ENCODE data around the gene ANKRD34B.
"Not testable (repeated sequence)": the region's sequence is repeated elsewhere in the genome, so short reads cannot be mapped to it uniquely, and the experiment has no call there.

ANKRD34B gene

DNA sequence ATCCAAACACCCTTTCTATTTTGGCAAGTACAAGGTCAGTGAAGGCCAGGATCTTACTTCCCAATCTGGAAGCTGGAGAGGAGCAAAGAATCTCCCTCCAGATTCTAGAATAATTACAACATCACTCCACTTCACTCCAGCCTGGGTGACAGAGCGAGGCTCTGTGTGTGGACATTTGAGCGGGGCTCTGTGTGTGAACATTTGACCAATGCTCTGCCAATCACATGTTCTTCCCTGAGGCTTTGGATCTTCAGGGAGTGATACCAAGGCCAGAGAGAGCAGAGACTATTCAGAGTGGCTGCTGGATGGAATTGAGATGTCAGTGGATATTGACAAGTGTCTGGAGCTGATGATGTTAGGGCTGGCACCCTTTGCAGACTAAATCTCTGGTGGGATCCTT, 24.7 kb upstream of the ANKRD34B start:
- no peak overlapping the region for H3K27ac ChIP-seq (ENCODE audit: low read depth in 2 of 2, low read length in 2 of 2)
- H3K9me3 ChIP-seq (ENCODE audit: control insufficient read depth in 2 of 2, low read length in 2 of 2): no peaks in the 10 kb centered on the region
- no peak overlapping the region for H3K9ac ChIP-seq (ENCODE audit: low read depth in 1 of 2, low read length in 2 of 2)
- no peaks in the 10 kb centered on the region for H3K4me1 ChIP-seq (ENCODE audit: control insufficient read depth in 2 of 2, insufficient read depth in 2 of 2, low read length in 2 of 2)
- no peaks in the 10 kb centered on the region for H3K27me3 ChIP-seq (ENCODE audit: control insufficient read depth in 2 of 2, insufficient read depth in 2 of 2, low read length in 2 of 2)
- H3K4me3 ChIP-seq (ENCODE audit: low read length in 2 of 2): no peak overlapping the region
- no peaks in the 10 kb centered on the region for H3K36me3 ChIP-seq (ENCODE audit: control insufficient read depth in 2 of 2, insufficient read depth in 2 of 2, low read length in 2 of 2)

DNA sequence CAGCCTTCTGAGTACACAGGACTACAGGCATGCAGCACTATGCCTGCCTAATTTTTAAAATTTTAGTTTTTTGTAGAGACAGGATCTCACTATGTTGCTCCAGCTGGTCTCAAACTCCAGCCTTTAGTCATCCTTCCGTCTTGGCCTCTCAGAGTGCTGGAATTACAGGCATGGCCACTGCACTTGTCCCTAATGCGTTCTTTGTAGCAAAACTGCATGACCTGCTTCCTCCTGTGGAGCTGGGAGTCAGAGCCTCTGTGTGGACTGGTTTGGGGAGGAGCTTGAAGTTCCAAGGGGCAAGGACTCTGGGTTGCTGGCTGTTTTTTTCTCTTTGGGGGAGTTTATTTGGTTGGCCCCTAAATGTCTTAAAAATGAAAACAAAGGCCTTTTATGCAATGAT, 22.7 kb upstream of the ANKRD34B start:
- Histone ChIP-seq H3K36me3 (ENCODE audit: control insufficient read depth in 2 of 2, insufficient read depth in 2 of 2, low read length in 2 of 2) (no peaks in the 10 kb centered on the region), H3K27ac (ENCODE audit: low read depth in 2 of 2, low read length in 2 of 2) (no peak overlapping the region), H3K9ac (ENCODE audit: low read depth in 1 of 2, low read length in 2 of 2) (no peak overlapping the region), H3K27me3 (ENCODE audit: control insufficient read depth in 2 of 2, insufficient read depth in 2 of 2, low read length in 2 of 2) (no peaks in the 10 kb centered on the region), H3K9me3 (ENCODE audit: control insufficient read depth in 2 of 2, low read length in 2 of 2) (no peaks in the 10 kb centered on the region), H3K4me3 (ENCODE audit: low read length in 2 of 2) (no peak overlapping the region), H3K4me1 (ENCODE audit: control insufficient read depth in 2 of 2, insufficient read depth in 2 of 2, low read length in 2 of 2) (no peaks in the 10 kb centered on the region)

DNA sequence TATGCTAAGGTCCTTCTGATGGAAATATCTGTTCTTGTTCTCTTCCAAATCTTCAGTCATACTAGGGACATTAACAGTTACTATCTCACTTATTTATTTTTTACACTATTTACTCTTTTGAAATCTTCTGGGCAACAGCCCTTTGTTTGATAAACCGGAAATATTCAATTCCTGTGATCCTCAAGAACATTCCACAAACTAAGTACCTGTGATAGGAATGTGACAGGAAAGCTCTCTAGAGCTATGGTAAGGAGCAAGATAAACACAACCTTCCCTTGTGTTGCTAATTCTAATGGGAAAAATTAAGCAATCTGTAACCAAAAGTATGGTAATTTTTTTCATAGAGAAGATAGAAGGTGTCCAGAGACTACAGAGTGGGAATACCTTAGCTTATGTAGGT, 22.0 kb upstream of the ANKRD34B start:
- Histone ChIP-seq H3K27ac (ENCODE audit: low read depth in 2 of 2, low read length in 2 of 2) (no peak overlapping the region), H3K9me3 (ENCODE audit: control insufficient read depth in 2 of 2, low read length in 2 of 2) (no peaks in the 10 kb centered on the region), H3K36me3 (ENCODE audit: control insufficient read depth in 2 of 2, insufficient read depth in 2 of 2, low read length in 2 of 2) (no peaks in the 10 kb centered on the region), H3K9ac (ENCODE audit: low read depth in 1 of 2, low read length in 2 of 2) (no peak overlapping the region), H3K27me3 (ENCODE audit: control insufficient read depth in 2 of 2, insufficient read depth in 2 of 2, low read length in 2 of 2) (no peaks in the 10 kb centered on the region), H3K4me3 (ENCODE audit: low read length in 2 of 2) (no peak overlapping the region), H3K4me1 (ENCODE audit: control insufficient read depth in 2 of 2, insufficient read depth in 2 of 2, low read length in 2 of 2) (no peaks in the 10 kb centered on the region)

DNA sequence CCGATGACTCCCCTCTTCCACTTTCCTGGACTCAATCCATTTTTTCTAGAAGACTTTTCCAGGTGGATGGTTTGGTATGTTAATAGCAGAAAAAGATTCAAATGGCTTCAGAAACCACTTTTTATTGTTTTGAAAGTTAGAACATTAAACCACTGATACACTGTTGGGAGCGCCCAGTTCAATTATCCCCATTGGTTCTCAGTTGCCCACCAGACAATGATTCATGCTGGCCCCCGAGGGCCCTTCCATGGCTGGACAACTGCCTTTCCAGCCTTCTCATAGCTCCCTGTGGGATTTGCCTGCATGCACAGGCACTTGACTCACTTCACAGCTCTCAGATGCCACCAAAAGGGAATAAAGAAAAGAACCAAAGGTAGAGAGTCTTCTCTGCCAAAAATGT, 21.3 kb upstream of the ANKRD34B start:
- no peaks in the 10 kb centered on the region for H3K4me1 ChIP-seq (ENCODE audit: control insufficient read depth in 2 of 2, insufficient read depth in 2 of 2, low read length in 2 of 2)
- H3K27ac ChIP-seq (ENCODE audit: low read depth in 2 of 2, low read length in 2 of 2): no peak overlapping the region
- H3K9ac ChIP-seq (ENCODE audit: low read depth in 1 of 2, low read length in 2 of 2): no peak overlapping the region
- no peaks in the 10 kb centered on the region for H3K27me3 ChIP-seq (ENCODE audit: control insufficient read depth in 2 of 2, insufficient read depth in 2 of 2, low read length in 2 of 2)
- H3K36me3 ChIP-seq (ENCODE audit: control insufficient read depth in 2 of 2, insufficient read depth in 2 of 2, low read length in 2 of 2): no peaks in the 10 kb centered on the region
- no peaks in the 10 kb centered on the region for H3K9me3 ChIP-seq (ENCODE audit: control insufficient read depth in 2 of 2, low read length in 2 of 2)
- no peak overlapping the region for H3K4me3 ChIP-seq (ENCODE audit: low read length in 2 of 2)

- Histone ChIP-seq H3K4me1 (ENCODE audit: control insufficient read depth in 2 of 2, insufficient read depth in 2 of 2, low read length in 2 of 2) (no peaks in the 10 kb centered on the region), H3K27ac (ENCODE audit: low read depth in 2 of 2, low read length in 2 of 2) (no peak overlapping the region), H3K36me3 (ENCODE audit: control insufficient read depth in 2 of 2, insufficient read depth in 2 of 2, low read length in 2 of 2) (no peaks in the 10 kb centered on the region), H3K9me3 (ENCODE audit: control insufficient read depth in 2 of 2, low read length in 2 of 2) (no peaks in the 10 kb centered on the region), H3K4me3 (ENCODE audit: low read length in 2 of 2) (no peak overlapping the region), H3K9ac (ENCODE audit: low read depth in 1 of 2, low read length in 2 of 2) (no peak overlapping the region), H3K27me3 (ENCODE audit: control insufficient read depth in 2 of 2, insufficient read depth in 2 of 2, low read length in 2 of 2) (no peaks in the 10 kb centered on the region)
Observed at GRCh38 chr5:80590766-80591165, 20.7 kb upstream of the ANKRD34B start.

GRCh38 chr5:80588858-80589540, 18.9 kb upstream of the ANKRD34B start:
- Histone ChIP-seq H3K4me3 (ENCODE audit: low read length in 2 of 2) (no peak overlapping the region), H3K27me3 (ENCODE audit: control insufficient read depth in 2 of 2, insufficient read depth in 2 of 2, low read length in 2 of 2) (no peaks in the 10 kb centered on the region), H3K4me1 (ENCODE audit: control insufficient read depth in 2 of 2, insufficient read depth in 2 of 2, low read length in 2 of 2) (no peaks in the 10 kb centered on the region), H3K9me3 (ENCODE audit: control insufficient read depth in 2 of 2, low read length in 2 of 2) (no peaks in the 10 kb centered on the region), H3K9ac (ENCODE audit: low read depth in 1 of 2, low read length in 2 of 2) (no peak overlapping the region), H3K36me3 (ENCODE audit: control insufficient read depth in 2 of 2, insufficient read depth in 2 of 2, low read length in 2 of 2) (no peaks in the 10 kb centered on the region), H3K27ac (ENCODE audit: low read depth in 2 of 2, low read length in 2 of 2) (no peak overlapping the region)

DNA sequence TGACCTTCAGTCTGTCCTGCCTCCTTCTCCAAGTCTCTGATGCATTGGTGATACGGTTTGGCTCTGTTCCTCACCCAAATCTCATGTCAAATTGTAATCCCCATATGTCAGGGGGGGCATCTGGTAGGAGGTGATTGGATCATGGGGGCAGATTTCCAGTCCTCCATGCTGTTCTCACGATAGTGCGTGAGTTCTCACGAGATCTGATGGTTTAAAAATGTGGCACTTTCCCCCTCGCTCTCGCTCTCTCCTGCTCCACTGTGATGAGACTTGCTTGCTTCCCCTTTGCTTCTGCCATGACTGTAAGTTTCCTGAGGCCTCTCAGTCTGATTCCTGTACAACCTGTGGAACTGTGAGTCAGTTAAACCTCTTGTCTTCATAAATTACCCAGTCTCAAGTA, 14.7 kb upstream of the ANKRD34B start:
- Histone ChIP-seq H3K4me1 (ENCODE audit: control insufficient read depth in 2 of 2, insufficient read depth in 2 of 2, low read length in 2 of 2) (no peaks in the 10 kb centered on the region), H3K27me3 (ENCODE audit: control insufficient read depth in 2 of 2, insufficient read depth in 2 of 2, low read length in 2 of 2) (no peaks in the 10 kb centered on the region), H3K36me3 (ENCODE audit: control insufficient read depth in 2 of 2, insufficient read depth in 2 of 2, low read length in 2 of 2) (no peaks in the 10 kb centered on the region), H3K27ac (ENCODE audit: low read depth in 2 of 2, low read length in 2 of 2) (no peak overlapping the region), H3K4me3 (ENCODE audit: low read length in 2 of 2) (no peak overlapping the region), H3K9ac (ENCODE audit: low read depth in 1 of 2, low read length in 2 of 2) (no peak overlapping the region), H3K9me3 (ENCODE audit: control insufficient read depth in 2 of 2, low read length in 2 of 2) (no peaks in the 10 kb centered on the region)

- not testable (repeated sequence) for H3K9me3 ChIP-seq (ENCODE audit: control insufficient read depth in 2 of 2, low read length in 2 of 2); H3K4me3 ChIP-seq (ENCODE audit: low read length in 2 of 2); H3K36me3 ChIP-seq (ENCODE audit: control insufficient read depth in 2 of 2, insufficient read depth in 2 of 2, low read length in 2 of 2); H3K4me1 ChIP-seq (ENCODE audit: control insufficient read depth in 2 of 2, insufficient read depth in 2 of 2, low read length in 2 of 2); H3K27ac ChIP-seq (ENCODE audit: low read depth in 2 of 2, low read length in 2 of 2); H3K27me3 ChIP-seq (ENCODE audit: control insufficient read depth in 2 of 2, insufficient read depth in 2 of 2, low read length in 2 of 2); H3K9ac ChIP-seq (ENCODE audit: low read depth in 1 of 2, low read length in 2 of 2)
Observed at GRCh38 chr5:80580291-80580690, 10.2 kb upstream of the ANKRD34B start.

- no peak overlapping the region for H3K4me3 ChIP-seq (ENCODE audit: low read length in 2 of 2)
- no peak overlapping the region for H3K9ac ChIP-seq (ENCODE audit: low read depth in 1 of 2, low read length in 2 of 2)
- no peaks in the 10 kb centered on the region for H3K9me3 ChIP-seq (ENCODE audit: control insufficient read depth in 2 of 2, low read length in 2 of 2)
- no peak overlapping the region for H3K27ac ChIP-seq (ENCODE audit: low read depth in 2 of 2, low read length in 2 of 2)
- no peaks in the 10 kb centered on the region for H3K4me1 ChIP-seq (ENCODE audit: control insufficient read depth in 2 of 2, insufficient read depth in 2 of 2, low read length in 2 of 2)
- no peaks in the 10 kb centered on the region for H3K36me3 ChIP-seq (ENCODE audit: control insufficient read depth in 2 of 2, insufficient read depth in 2 of 2, low read length in 2 of 2)
- peaks cover 0 to 3% of the 10 kb centered on the region in 2 donors for H3K27me3 ChIP-seq (ENCODE audit: control insufficient read depth in 2 of 2, insufficient read depth in 2 of 2, low read length in 2 of 2)
Observed at GRCh38 chr5:80579050-80579449, 9.0 kb upstream of the ANKRD34B start.

DNA sequence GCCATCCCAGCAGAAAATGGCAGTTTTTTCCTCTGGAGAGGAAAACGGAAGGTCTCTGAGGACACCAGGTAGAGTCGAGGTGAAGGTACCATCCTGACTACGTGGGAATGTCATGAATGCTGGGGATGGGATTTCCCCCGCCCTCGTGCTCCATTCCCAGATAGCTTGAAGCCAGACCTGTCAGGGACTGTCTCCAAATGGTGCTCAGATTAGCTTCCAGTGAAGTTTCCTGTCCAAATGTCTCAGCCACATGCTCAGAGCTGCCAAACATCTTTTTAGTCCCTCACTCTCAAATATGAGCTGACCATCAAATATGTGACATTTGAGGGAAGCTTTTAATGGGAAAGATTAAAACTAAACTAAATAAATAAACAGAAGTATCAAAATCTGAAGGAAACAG, 7.6 kb upstream of the ANKRD34B start:
- no peaks in the 10 kb centered on the region for H3K36me3 ChIP-seq (ENCODE audit: control insufficient read depth in 2 of 2, insufficient read depth in 2 of 2, low read length in 2 of 2)
- no peaks in the 10 kb centered on the region for H3K9me3 ChIP-seq (ENCODE audit: control insufficient read depth in 2 of 2, low read length in 2 of 2)
- H3K27ac ChIP-seq (ENCODE audit: low read depth in 2 of 2, low read length in 2 of 2): no peak overlapping the region
- H3K9ac ChIP-seq (ENCODE audit: low read depth in 1 of 2, low read length in 2 of 2): no peak overlapping the region
- peaks cover 3 to 4% of the 10 kb centered on the region in 2 donors for H3K27me3 ChIP-seq (ENCODE audit: control insufficient read depth in 2 of 2, insufficient read depth in 2 of 2, low read length in 2 of 2)
- no peaks in the 10 kb centered on the region for H3K4me1 ChIP-seq (ENCODE audit: control insufficient read depth in 2 of 2, insufficient read depth in 2 of 2, low read length in 2 of 2)
- no peak overlapping the region for H3K4me3 ChIP-seq (ENCODE audit: low read length in 2 of 2)

DNA sequence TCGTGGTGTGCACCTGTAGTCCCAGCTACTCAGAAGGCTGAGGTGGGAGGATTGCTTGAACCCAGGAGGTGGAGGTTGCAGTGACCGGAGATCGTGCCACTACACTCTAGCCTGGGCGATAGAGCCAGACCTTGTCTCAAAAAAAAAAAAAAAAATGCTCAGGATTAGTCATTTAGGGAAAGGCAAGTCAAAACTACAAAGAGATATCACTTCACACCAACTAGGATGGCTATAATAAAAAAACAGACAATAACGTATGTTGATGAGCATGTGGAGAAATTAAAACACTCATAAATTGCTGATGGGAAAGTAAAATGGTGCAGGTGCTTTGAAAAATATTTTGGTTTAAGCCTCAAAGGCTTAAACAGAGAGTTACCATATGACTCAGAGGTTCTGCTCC, 6.3 kb upstream of the ANKRD34B start:
- H3K27ac ChIP-seq (ENCODE audit: low read depth in 2 of 2, low read length in 2 of 2): no peak overlapping the region
- H3K27me3 ChIP-seq (ENCODE audit: control insufficient read depth in 2 of 2, insufficient read depth in 2 of 2, low read length in 2 of 2): peaks cover 5 to 16% of the 10 kb centered on the region in 2 donors
- no peaks in the 10 kb centered on the region for H3K4me1 ChIP-seq (ENCODE audit: control insufficient read depth in 2 of 2, insufficient read depth in 2 of 2, low read length in 2 of 2)
- H3K36me3 ChIP-seq (ENCODE audit: control insufficient read depth in 2 of 2, insufficient read depth in 2 of 2, low read length in 2 of 2): no peaks in the 10 kb centered on the region
- no peaks in the 10 kb centered on the region for H3K9me3 ChIP-seq (ENCODE audit: control insufficient read depth in 2 of 2, low read length in 2 of 2)
- no peak overlapping the region for H3K4me3 ChIP-seq (ENCODE audit: low read length in 2 of 2)
- H3K9ac ChIP-seq (ENCODE audit: low read depth in 1 of 2, low read length in 2 of 2): no peak overlapping the region
